Pancreas (tissue), 10 donors: ENCODE measurements around the gene RTTN. TPM values are rescaled to one million over a fixed set of nuclear protein-coding genes. Genes with fewer than 3 reads are reported as not detected.

Experiments used
- ATAC-seq, 4 donors: fragments of 200-7000 bp; cut with Tn5 transposase; one replicate each; pipeline versions ENCODE4 v1.8.0 to v1.9.1; 2020; ENCODE audit warnings: mild to moderate bottlenecking in 4 of 4, moderate library complexity in 4 of 4
- DNase-seq, 6 donors: peaks; one replicate each; pipeline ENCODE4 v3.0.0-alpha.2; 2020
- FAIRE-seq: peaks from 2 replicates; lab custom pipeline; 2012; peaks lifted over from hg19 to GRCh38; lab: Jason Lieb, UNC
- H3K27ac ChIP-seq, 4 donors: fragments of 200-600 bp; sonication (generic); 1 replicate in 3 of 4; 2 replicates in 1 of 4; pipeline versions ENCODE4 v1.5.0 to v1.8.0; 2020
- H3K27me3 ChIP-seq, 4 donors: fragments of 200-600 bp; one replicate each; pipeline ENCODE4 v1.8.0; 2021
- H3K36me3 ChIP-seq, 3 donors: fragments of 200-600 bp; sonication (generic) in 1 of 3; one replicate each; pipeline versions ENCODE4 v1.5.0 to v1.8.0; 2020 to 2021
- H3K4me1 ChIP-seq, 3 donors: fragments of 200-600 bp; one replicate each; pipeline ENCODE4 v1.8.0; 2021
- H3K4me3 ChIP-seq, 4 donors: fragments of 200-600 bp; sonication (generic) in 2 of 4; one replicate each; pipeline versions ENCODE4 v1.5.0 to v1.8.0; 2020 to 2021
- H3K9me3 ChIP-seq, 4 donors: fragments of 200-600 bp; one replicate each; pipeline ENCODE4 v1.8.0; 2021
- CTCF ChIP-seq, 4 donors: fragments of 200-600 bp; sonication (generic) in 3 of 4; IDR thresholded peaks; one replicate each; pipeline versions ENCODE4 v1.5.0 to v1.8.0; 2021; ENCODE audit warnings: antibody characterized with exemption in 4 of 4
- WGBS, 2 donors: extraction: QIAGEN DNeasy Blood & Tissue Kit; methylation state at CpG; one replicate each; pipeline ENCODE4 v1.1.7; 2013; 5-methylcytosine and 5-hydroxymethylcytosine counted together
- intact Hi-C, 3 donors: fragments of 100-400 bp; cut with DNase I; formaldehyde crosslinking; loops; one replicate each; pipeline versions ENCODE4 v1.11.1 to v1.14.2; 2022
- polyA plus RNA-seq, 2 donors: library from polyadenylated mRNA; stranded (reverse); fragments of 200-250 nt; gene quantifications; one replicate each; pipeline ENCODE4 v1.2.3, GENCODE V29; 2013
- total RNA-seq, 6 donors: library from RNA; stranded (reverse); fragmentation: NEBNext Ultra II Directional in 4 of 6; extraction: Animal tissue kit (Norgen Biotek cat#: 25700) in 4 of 6; gene quantifications; one replicate each; pipeline versions ENCODE4 v1.2.1 to v1.2.4, GENCODE V29; 2021 to 2023
- donor health status: healthy with polysubstance abuse.
- donor health status: DM: no; HTN: no; CAD: no; lungs with moderate emphysema.
- donor health status: DM: no; HTN: no; CAD: no.
- donor health status: control.
- donor health status: control.
- donor health status: Bipolar disorder and iron deficiency.
- donor health status: DM: yes; HTN: yes; CAD: no.
- donor health status: DM: no; HTN: no; CAD: no.
- donor health status: DM: no; HTN: no; CAD: no.
- donor health status: DM: yes; HTN: yes; CAD: no.

Gene RTTN
- total and polyA plus RNA-seq, 8 donors: 2.5 to 7.2 (median 4.5) TPM

- intact Hi-C loops: no loop called here
- Histone ChIP-seq H3K27me3 (no peaks in the 10 kb centered on the region), H3K9me3 (no peaks in the 10 kb centered on the region), H3K27ac (no peak overlapping the region), H3K36me3 (no peaks in the 10 kb centered on the region), H3K4me1 (no peaks in the 10 kb centered on the region), H3K4me3 (no peak overlapping the region)
- FAIRE-seq: no peak
- 25 to 28% methylated on average over 12 of the region's 12 CpGs for WGBS, 2 donors
- TF ChIP-seq CTCF (IDR thresholded peaks at IDR 0.05): no peak
- ATAC-seq: no peak
- DNase-seq: no peak
Observed at GRCh38 chr18:70221156-70221914, 15.8 kb upstream of the RTTN start.

- Histone ChIP-seq H3K36me3 (no peaks in the 10 kb centered on the region), H3K27ac (no peak overlapping the region), H3K4me3 (no peak overlapping the region), H3K4me1 (no peaks in the 10 kb centered on the region), H3K27me3 (no peaks in the 10 kb centered on the region), H3K9me3 (no peaks in the 10 kb centered on the region)
- intact Hi-C loops: no loop called here
- FAIRE-seq (no peak), ATAC-seq (no peak), DNase-seq (no peak)
- no peak for TF ChIP-seq CTCF (IDR thresholded peaks at IDR 0.05)
- 78 to 84% methylated on average over 5 of the region's 5 CpGs for WGBS, 2 donors
Observed at GRCh38 chr18:70220628-70221027, 15.1 kb upstream of the RTTN start.

GRCh38 chr18:70219688-70220087 is 14.2 kb upstream of the RTTN start:
- intact Hi-C loops: loop anchor here in 1 of 3 donors (10.0 kb wide), 1 partner anchor 225 kb away; no protein-coding TSS in a partner anchor

GRCh38 chr18:70216788-70217187 is 11.3 kb upstream of the RTTN start:
- intact Hi-C loops: loop anchor here in 1 of 3 donors (10.0 kb wide), 1 partner anchor 228 kb away; no protein-coding TSS in a partner anchor
- no peak for FAIRE-seq
- TF ChIP-seq CTCF (IDR thresholded peaks at IDR 0.05): no peak

More at GRCh38 chr18:70219688-70220087, 14.2 kb upstream of the RTTN start:
- DNase-seq: no peak
- Histone ChIP-seq H3K4me3 (no peak overlapping the region), H3K36me3 (no peaks in the 10 kb centered on the region), H3K27ac (no peak overlapping the region), H3K4me1 (no peaks in the 10 kb centered on the region), H3K27me3 (no peaks in the 10 kb centered on the region), H3K9me3 (no peaks in the 10 kb centered on the region)
- TF ChIP-seq CTCF (IDR thresholded peaks at IDR 0.05): no peak
- WGBS, 2 donors: 92 to 94% methylated on average over 4 of the region's 4 CpGs
- no peak for ATAC-seq
- no peak for FAIRE-seq

GRCh38 chr18:70207181-70207580 is 1.7 kb upstream of the RTTN start:
- Histone ChIP-seq H3K27ac (no peak overlapping the region), H3K4me1 (peaks cover 0 to 13% (median 7%) of the 10 kb centered on the region in 3 donors), H3K27me3 (no peaks in the 10 kb centered on the region), H3K9me3 (peaks cover 0 to 5% (median 0%) of the 10 kb centered on the region in 4 donors), H3K4me3 (no peak overlapping the region), H3K36me3 (no peaks in the 10 kb centered on the region)
- DNase-seq (no peak), ATAC-seq (no peak), FAIRE-seq (no peak)
- intact Hi-C loops: no loop called here
- no peak for TF ChIP-seq CTCF (IDR thresholded peaks at IDR 0.05)
- WGBS, 2 donors: 83 to 92% methylated on average over 4 of the region's 4 CpGs

More at GRCh38 chr18:70216788-70217187, 11.3 kb upstream of the RTTN start:
- H3K27me3 ChIP-seq: no peaks in the 10 kb centered on the region
- no peaks in the 10 kb centered on the region for H3K4me1 ChIP-seq
- no peak overlapping the region for H3K27ac ChIP-seq
- WGBS, 2 donors: 69 to 77% methylated on average over 2 of the region's 2 CpGs
- DNase-seq (no peak), ATAC-seq (no peak)
- H3K4me3 ChIP-seq: no peak overlapping the region
- H3K9me3 ChIP-seq: peaks cover 0 to 4% (median 0%) of the 10 kb centered on the region in 4 donors
- no peaks in the 10 kb centered on the region for H3K36me3 ChIP-seq
